ENCODE measurements around the gene EPN1.

GRCh38 chr19:55691561-55692481 is 16.8 kb downstream of the EPN1 start:
- TF ChIP-seq POLR2A (IDR thresholded peaks at IDR 0.05) (no peak), CTCF (IDR thresholded peaks at IDR 0.05) (no peak)
